Activated CD8-positive, alpha-beta T cell treated with anti-CD3 and anti-CD28 coated beads for 36 hours (primary cell): Measurements from ENCODE around the gene FKBP14. TPM values are rescaled to one million over a fixed set of nuclear protein-coding genes. Genes with fewer than 3 reads are reported as not detected.
A peak's percentile ranks its signal among the peaks of the same experiment; 100 is the strongest.

Experiments used
- ATAC-seq: fragments of 200-7000 bp; cut with Tn5 transposase; one replicate; pipeline ENCODE4 v1.10.0; 2021; ENCODE audit warnings: mild to moderate bottlenecking, moderate library complexity
- CTCF ChIA-PET: fragments of 350-600 bp; sonication (Branson Sonifier 250); formaldehyde crosslinking; loops from one replicate; lab custom pipeline; 2021; ENCODE audit warnings: antibody characterized with exemption; lab: Charles Lee
- POLR2A ChIA-PET: fragments of 350-600 bp; sonication (Branson Sonifier 250); formaldehyde crosslinking; loops from one replicate; lab custom pipeline; 2021; ENCODE audit warnings: antibody characterized with exemption; lab: Charles Lee
- DNase-seq: peaks from one replicate; pipeline ENCODE4 v3.0.0-alpha.2; 2020
- H3K27ac Mint-ChIP-seq: one replicate; pipeline ENCODE4 v1.8.0; 2021; ENCODE audit warnings: mild to moderate bottlenecking, mixed read lengths
- H3K27me3 Mint-ChIP-seq: one replicate; pipeline ENCODE4 v1.8.0; 2021; ENCODE audit warnings: mixed read lengths
- H3K36me3 Mint-ChIP-seq: one replicate; pipeline ENCODE4 v1.8.0; 2021; ENCODE audit warnings: low read depth, mixed read lengths
- H3K4me1 Mint-ChIP-seq: one replicate; pipeline ENCODE4 v1.8.0; 2021; ENCODE audit warnings: low read depth, mixed read lengths
- H3K4me3 Mint-ChIP-seq: one replicate; pipeline ENCODE4 v1.8.0; 2021; ENCODE audit warnings: mild to moderate bottlenecking, moderate library complexity, mixed read lengths
- H3K9me3 Mint-ChIP-seq: one replicate; pipeline ENCODE4 v1.8.0; 2021; ENCODE audit warnings: mixed read lengths
- intact Hi-C: fragments of 100-400 bp; cut with micrococcal nuclease; formaldehyde crosslinking; loops from one replicate; pipeline ENCODE4 v1.10.0; 2022
- total RNA-seq, 2 experiments: library from RNA; stranded (reverse); gene quantifications; one replicate each; pipeline ENCODE4 v1.2.3, GENCODE V29; 2021
- TF ChIP-seq, protein P1 (sequence below): fragments of 200-600 bp; IDR thresholded peaks from one replicate; pipeline ENCODE4 v1.8.0; 2022; ENCODE audit warnings: antibody characterized with exemption, mild to moderate bottlenecking

FKBP14 gene, protein sequence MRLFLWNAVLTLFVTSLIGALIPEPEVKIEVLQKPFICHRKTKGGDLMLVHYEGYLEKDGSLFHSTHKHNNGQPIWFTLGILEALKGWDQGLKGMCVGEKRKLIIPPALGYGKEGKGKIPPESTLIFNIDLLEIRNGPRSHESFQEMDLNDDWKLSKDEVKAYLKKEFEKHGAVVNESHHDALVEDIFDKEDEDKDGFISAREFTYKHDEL
- total RNA-seq = 1 to 10 TPM; 8.8 to 9.0 TPM

GRCh38 chr7:30026229-30027064 lies at the start of gene FKBP14:
TSS of gene FKBP14 (minus strand) at chr7:30026702. CDS start at chr7:30026508, 194 bp downstream.
- TF ChIP-seq, protein P1, sequence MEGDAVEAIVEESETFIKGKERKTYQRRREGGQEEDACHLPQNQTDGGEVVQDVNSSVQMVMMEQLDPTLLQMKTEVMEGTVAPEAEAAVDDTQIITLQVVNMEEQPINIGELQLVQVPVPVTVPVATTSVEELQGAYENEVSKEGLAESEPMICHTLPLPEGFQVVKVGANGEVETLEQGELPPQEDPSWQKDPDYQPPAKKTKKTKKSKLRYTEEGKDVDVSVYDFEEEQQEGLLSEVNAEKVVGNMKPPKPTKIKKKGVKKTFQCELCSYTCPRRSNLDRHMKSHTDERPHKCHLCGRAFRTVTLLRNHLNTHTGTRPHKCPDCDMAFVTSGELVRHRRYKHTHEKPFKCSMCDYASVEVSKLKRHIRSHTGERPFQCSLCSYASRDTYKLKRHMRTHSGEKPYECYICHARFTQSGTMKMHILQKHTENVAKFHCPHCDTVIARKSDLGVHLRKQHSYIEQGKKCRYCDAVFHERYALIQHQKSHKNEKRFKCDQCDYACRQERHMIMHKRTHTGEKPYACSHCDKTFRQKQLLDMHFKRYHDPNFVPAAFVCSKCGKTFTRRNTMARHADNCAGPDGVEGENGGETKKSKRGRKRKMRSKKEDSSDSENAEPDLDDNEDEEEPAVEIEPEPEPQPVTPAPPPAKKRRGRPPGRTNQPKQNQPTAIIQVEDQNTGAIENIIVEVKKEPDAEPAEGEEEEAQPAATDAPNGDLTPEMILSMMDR = no peak
- ATAC-seq (peak; percentile 86), DNase-seq (peak; percentile 96)
- H3K4me1 Mint-ChIP-seq = peaks cover 26% of the 10 kb centered on the region
- no peaks in the 10 kb centered on the region for H3K27me3 Mint-ChIP-seq
- intact Hi-C loops = no loop called here
- H3K27ac Mint-ChIP-seq = peak within 1 kb of the TSS; percentile 90
- H3K9me3 Mint-ChIP-seq = no peaks in the 10 kb centered on the region
- ChIA-PET CTCF (interaction anchor here (1.0 to 4.8 kb wide), 2 partner anchors 37 to 290 kb away, joined by 3 to 30 read pairs; no protein-coding TSS in a partner anchor), POLR2A (no interaction called here)
- H3K4me3 Mint-ChIP-seq = no peak within 1 kb of the TSS
- H3K36me3 Mint-ChIP-seq = peaks cover 3% of the 10 kb centered on the region

DNA sequence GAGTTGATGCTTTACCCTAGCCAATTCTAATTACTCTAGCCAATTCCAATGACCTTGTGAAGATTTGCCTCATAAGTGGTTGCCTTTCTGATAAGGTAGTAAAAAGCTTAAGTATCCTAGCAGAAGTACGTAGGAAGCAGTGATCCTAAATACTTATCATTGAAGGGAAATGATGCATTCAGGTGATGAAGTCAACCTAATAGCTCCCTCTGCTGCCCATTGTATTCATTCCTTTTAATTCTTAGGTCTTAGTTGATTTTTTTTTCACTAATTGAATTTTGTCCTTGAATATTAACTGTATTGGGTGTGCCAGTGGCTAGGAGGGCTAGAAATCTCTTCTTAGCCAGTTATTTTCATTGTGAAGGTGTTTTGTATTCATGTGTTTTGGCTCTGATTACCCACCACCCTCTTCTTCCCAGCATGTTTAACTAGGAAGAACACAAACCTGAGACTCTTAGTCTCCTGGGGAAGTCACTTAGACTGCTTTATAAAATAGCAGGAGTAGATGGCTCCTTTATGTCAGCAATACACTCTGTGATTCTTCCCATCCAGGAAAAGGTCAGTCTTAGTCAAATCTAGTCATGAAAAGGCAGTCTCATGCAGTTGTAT lies 48.0 kb upstream of the FKBP14 start:
- Mint-ChIP-seq H3K27ac (no peak overlapping the region), H3K27me3 (no peaks in the 10 kb centered on the region), H3K9me3 (no peaks in the 10 kb centered on the region), H3K4me1 (no peaks in the 10 kb centered on the region), H3K36me3 (peaks cover 4% of the 10 kb centered on the region), H3K4me3 (no peak overlapping the region)
- TF ChIP-seq, protein P1 = peak; percentile 55
- intact Hi-C loops = no loop called here
- DNase-seq (no peak), ATAC-seq (no peak)
- POLR2A ChIA-PET = no interaction called here
- CTCF ChIA-PET = interaction anchor here (1.0 to 2.9 kb wide), 5 partner anchors 10 to 438 kb away, joined by 3 to 15 read pairs (median 5); no protein-coding TSS in a partner anchor

DNA sequence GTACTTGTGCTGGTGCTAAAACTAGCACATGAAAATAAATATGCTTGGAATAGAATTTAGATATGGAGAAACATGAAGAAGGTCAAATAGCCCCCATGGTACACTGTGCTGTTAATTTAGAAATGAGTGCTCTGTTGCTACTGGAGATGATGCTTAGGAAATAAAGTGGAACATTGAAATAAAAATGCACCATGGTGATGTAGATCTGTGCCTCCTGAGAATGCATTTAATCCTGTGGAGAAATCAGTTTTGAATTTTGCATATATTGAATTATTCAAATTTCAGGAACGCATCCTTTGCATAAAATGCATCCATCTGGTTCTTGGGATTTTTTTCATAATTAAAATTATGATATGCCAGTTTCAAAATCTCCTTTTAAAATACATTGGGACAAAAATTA lies 46.2 kb upstream of the FKBP14 start:
- ChIA-PET POLR2A (no interaction called here), CTCF (interaction anchor here (1.4 to 1.6 kb wide), 2 partner anchors 11 to 116 kb away, joined by 4 to 5 read pairs; no protein-coding TSS in a partner anchor)
- Mint-ChIP-seq H3K4me1 (no peaks in the 10 kb centered on the region), H3K36me3 (peaks cover 2% of the 10 kb centered on the region), H3K9me3 (no peaks in the 10 kb centered on the region), H3K27ac (no peak overlapping the region), H3K4me3 (no peak overlapping the region), H3K27me3 (no peaks in the 10 kb centered on the region)
- TF ChIP-seq, protein P1 = no peak
- intact Hi-C loops = no loop called here
- no peak for DNase-seq
- ATAC-seq = no peak

DNA sequence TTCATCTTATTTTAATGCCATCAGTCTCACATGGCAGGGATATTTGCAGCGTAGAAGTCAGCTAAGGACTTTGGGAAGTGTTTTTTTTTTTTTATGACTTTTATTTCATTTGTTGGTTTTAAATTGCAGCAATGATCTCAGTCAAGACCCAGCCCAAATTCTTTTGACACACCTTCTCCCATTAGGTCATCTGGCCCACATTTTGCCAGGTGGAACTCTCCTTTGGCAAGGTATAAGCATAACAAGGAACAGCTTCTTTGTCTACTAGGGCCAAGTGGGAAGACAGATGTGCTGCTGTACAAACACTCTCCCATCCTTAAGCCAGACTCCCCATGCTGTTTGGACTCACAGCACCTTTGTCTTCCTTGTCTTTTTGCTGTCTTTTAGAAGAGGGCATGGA lies 43.5 kb upstream of the FKBP14 start:
- H3K27ac Mint-ChIP-seq = no peak overlapping the region
- H3K4me3 Mint-ChIP-seq = no peak overlapping the region
- intact Hi-C loops = no loop called here
- TF ChIP-seq, protein P1 = no peak
- H3K36me3 Mint-ChIP-seq = peaks cover 2% of the 10 kb centered on the region
- ChIA-PET CTCF (interaction anchor here (1.8 kb wide), 1 partner anchor 8 kb away, joined by 9 read pairs; no protein-coding TSS in a partner anchor), POLR2A (interaction anchor here (0.6 to 0.8 kb wide), 2 partner anchors 11 to 106 kb away, joined by 3 read pairs; no protein-coding TSS in a partner anchor)
- DNase-seq = no peak
- no peaks in the 10 kb centered on the region for H3K27me3 Mint-ChIP-seq
- no peak for ATAC-seq
- H3K4me1 Mint-ChIP-seq = no peaks in the 10 kb centered on the region
- H3K9me3 Mint-ChIP-seq = no peaks in the 10 kb centered on the region
